Epithelial cell of esophagus (primary cell): ENCODE data around the gene ETV3L.

Experiments
- DNase-seq: peaks from one replicate; pipeline ENCODE4 v3.0.0; 2010; ENCODE audit warnings: low read depth
- H3K4me3 ChIP-seq: 2 replicates; pipeline ENCODE4 v1.5.1; 2011; ENCODE audit warnings: mild to moderate bottlenecking, low read length, control low read depth
- TF ChIP-seq, protein P1 (sequence below): IDR thresholded peaks from 2 replicates; pipeline ENCODE4 v1.5.1; 2011; ENCODE audit warnings: low read depth, mild to moderate bottlenecking, low read length, control low read depth, inconsistent platforms; ENCODE audit not compliant: insufficient read depth; ENCODE audit errors: missing control alignments

The ETV3L gene

GRCh38 chr1:157116737-157117103 lies 17.1 kb upstream of the ETV3L start:
- TF ChIP-seq, protein P1, sequence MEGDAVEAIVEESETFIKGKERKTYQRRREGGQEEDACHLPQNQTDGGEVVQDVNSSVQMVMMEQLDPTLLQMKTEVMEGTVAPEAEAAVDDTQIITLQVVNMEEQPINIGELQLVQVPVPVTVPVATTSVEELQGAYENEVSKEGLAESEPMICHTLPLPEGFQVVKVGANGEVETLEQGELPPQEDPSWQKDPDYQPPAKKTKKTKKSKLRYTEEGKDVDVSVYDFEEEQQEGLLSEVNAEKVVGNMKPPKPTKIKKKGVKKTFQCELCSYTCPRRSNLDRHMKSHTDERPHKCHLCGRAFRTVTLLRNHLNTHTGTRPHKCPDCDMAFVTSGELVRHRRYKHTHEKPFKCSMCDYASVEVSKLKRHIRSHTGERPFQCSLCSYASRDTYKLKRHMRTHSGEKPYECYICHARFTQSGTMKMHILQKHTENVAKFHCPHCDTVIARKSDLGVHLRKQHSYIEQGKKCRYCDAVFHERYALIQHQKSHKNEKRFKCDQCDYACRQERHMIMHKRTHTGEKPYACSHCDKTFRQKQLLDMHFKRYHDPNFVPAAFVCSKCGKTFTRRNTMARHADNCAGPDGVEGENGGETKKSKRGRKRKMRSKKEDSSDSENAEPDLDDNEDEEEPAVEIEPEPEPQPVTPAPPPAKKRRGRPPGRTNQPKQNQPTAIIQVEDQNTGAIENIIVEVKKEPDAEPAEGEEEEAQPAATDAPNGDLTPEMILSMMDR = no peak
- no peak overlapping the region for H3K4me3 ChIP-seq
- DNase-seq = no peak

GRCh38 chr1:157115851-157116736 lies 16.5 kb upstream of the ETV3L start:
- DNase-seq = no peak
- TF ChIP-seq, protein P1 = no peak
- H3K4me3 ChIP-seq = no peak overlapping the region

- TF ChIP-seq, protein P1 = no peak
Observed at GRCh38 chr1:157115429-157115838, 15.8 kb upstream of the ETV3L start.

GRCh38 chr1:157114183-157115121 lies 14.8 kb upstream of the ETV3L start:
- TF ChIP-seq, protein P1 = no peak
- no peak overlapping the region for H3K4me3 ChIP-seq
- no peak for DNase-seq

More at GRCh38 chr1:157115429-157115838, 15.8 kb upstream of the ETV3L start:
- no peak for DNase-seq
- H3K4me3 ChIP-seq = no peak overlapping the region

GRCh38 chr1:157113631-157114030 lies 14.0 kb upstream of the ETV3L start:
- TF ChIP-seq, protein P1 = no peak
- DNase-seq = no peak
- no peak overlapping the region for H3K4me3 ChIP-seq

GRCh38 chr1:157113106-157113505 lies 13.5 kb upstream of the ETV3L start:
- TF ChIP-seq, protein P1 = no peak

More at GRCh38 chr1:157113106-157113505, 13.5 kb upstream of the ETV3L start:
- H3K4me3 ChIP-seq = no peak overlapping the region
- no peak for DNase-seq
